H1 (cell line): ENCODE measurements around the gene TMPRSS2. TPM values are rescaled to one million over a fixed set of nuclear protein-coding genes. Genes with fewer than 3 reads are reported as not detected.

Experiments
- CTCF ChIA-PET: fragments of 300-600 bp; sonication (Branson Sonifier 250); formaldehyde crosslinking; loops from one replicate; lab custom pipeline; 2021; ENCODE audit not compliant: partially characterized antibody; lab: Charles Lee
- POLR2A ChIA-PET: fragments of 300-600 bp; sonication (Branson Sonifier 250); formaldehyde crosslinking; loops from one replicate; lab custom pipeline; 2021; ENCODE audit warnings: inconsistent platforms; ENCODE audit not compliant: partially characterized antibody; lab: Charles Lee
- DNase-seq, 2 experiments: peaks; one replicate each; pipeline versions ENCODE4 v3.0.0 to v3.0.0-alpha.2; 2010 to 2022; ENCODE audit warnings: low spot score in 2 of 2, low read depth in 1 of 2, mixed read lengths in 1 of 2
- FAIRE-seq: peaks from 2 replicates; lab custom pipeline; 2011; peaks lifted over from hg19 to GRCh38; lab: Jason Lieb, UNC
- H2AFZ ChIP-seq: 2 replicates; pipeline ENCODE4 v1.8.1; 2012; ENCODE audit warnings: low read length, inconsistent platforms
- H2AK5ac ChIP-seq: 2 replicates; pipeline ENCODE4 v1.6.1; 2013; ENCODE audit warnings: low read depth, low read length
- H2BK120ac ChIP-seq: replicated peaks from 2 replicates; pipeline ENCODE3; 2013; ENCODE audit warnings: low read depth, low read length, inconsistent platforms
- H2BK12ac ChIP-seq: 2 replicates; pipeline ENCODE4 v1.6.1; 2013; ENCODE audit warnings: low read depth, low read length
- H2BK15ac ChIP-seq: 2 replicates; pipeline ENCODE4 v1.6.1; 2013; ENCODE audit warnings: low read length
- H2BK20ac ChIP-seq: 2 replicates; pipeline ENCODE4 v1.6.1; 2013; ENCODE audit warnings: low read length
- H2BK5ac ChIP-seq: 2 replicates; pipeline ENCODE4 v1.6.1; 2013; ENCODE audit warnings: low read depth, low read length
- H3K14ac ChIP-seq: 2 replicates; pipeline ENCODE4 v1.6.1; 2013; ENCODE audit warnings: inconsistent platforms; ENCODE audit not compliant: insufficient read length
- H3K18ac ChIP-seq: 2 replicates; pipeline ENCODE4 v1.6.1; 2013; ENCODE audit warnings: low read length; ENCODE audit errors: extremely low read depth
- H3K23ac ChIP-seq: 2 replicates; pipeline ENCODE4 v1.6.1; 2013; ENCODE audit warnings: inconsistent platforms; ENCODE audit not compliant: insufficient read length
- H3K23me2 ChIP-seq: 2 replicates; pipeline ENCODE4 v1.6.1; 2013; ENCODE audit warnings: low read depth, low read length
- H3K27ac ChIP-seq: 2 replicates; pipeline ENCODE4 v1.6.1; 2011; ENCODE audit warnings: low read depth, low read length, inconsistent platforms
- H3K27me3 ChIP-seq, 4 experiments: replicated peaks in 1 of 4; 1 replicate in 1 of 4; 2 replicates in 3 of 4; pipeline versions ENCODE4 v1.6.1 to v1.8.1; 2011 to 2013; ENCODE audit warnings: low read length in 3 of 4, mild to moderate bottlenecking in 3 of 4, inconsistent platforms in 2 of 4, mixed read lengths in 2 of 4, moderate library complexity in 1 of 4; ENCODE audit not compliant: control insufficient read depth in 3 of 4, insufficient read depth in 3 of 4; ENCODE audit errors: extremely low read depth in 1 of 4
- H3K36me3 ChIP-seq, 4 experiments: 2 replicates each; pipeline versions ENCODE4 v1.6.1 to v1.8.1; 2011 to 2013; ENCODE audit warnings: mild to moderate bottlenecking in 4 of 4, low read length in 3 of 4, moderate library complexity in 2 of 4, control low read depth in 1 of 4, inconsistent platforms in 1 of 4; ENCODE audit not compliant: insufficient read depth in 4 of 4, control insufficient read depth in 2 of 4
- H3K4ac ChIP-seq: replicated peaks from 2 replicates; pipeline ENCODE3; 2013; ENCODE audit warnings: low read length, low read depth, mixed read lengths, inconsistent platforms; ENCODE audit not compliant: insufficient read length
- H3K4me1 ChIP-seq, 4 experiments: replicated peaks in 1 of 4; 1 replicate in 1 of 4; 2 replicates in 3 of 4; pipeline versions ENCODE4 v1.6.1 to v1.8.1; 2011 to 2013; ENCODE audit warnings: low read length in 3 of 4, inconsistent platforms in 2 of 4, mixed read lengths in 1 of 4; ENCODE audit not compliant: insufficient read depth in 4 of 4, control insufficient read depth in 3 of 4
- H3K4me2 ChIP-seq, 2 experiments: 2 replicates each; pipeline versions ENCODE4 v1.6.1 to v1.8.1; 2011 to 2013; ENCODE audit warnings: low read depth in 2 of 2, low read length in 2 of 2, control low read depth in 1 of 2, inconsistent platforms in 1 of 2, mild to moderate bottlenecking in 1 of 2; ENCODE audit not compliant: insufficient read depth in 1 of 2
- H3K4me3 ChIP-seq, 4 experiments: fragments of 200-600, 300-600 bp in 1 of 4; sonication (generic), shearing (Covaris generic), sonication (Bioruptor Twin) in 1 of 4; 2 replicates each; pipeline versions ENCODE4 v1.5.1 to v1.8.1; 2011 to 2016; ENCODE audit warnings: low read length in 4 of 4, low read depth in 3 of 4, control low read depth in 2 of 4, inconsistent platforms in 2 of 4, mild to moderate bottlenecking in 2 of 4, mixed read lengths in 1 of 4, moderate library complexity in 1 of 4; ENCODE audit not compliant: insufficient read depth in 2 of 4; ENCODE audit errors: extremely low read depth in 1 of 4
- H3K56ac ChIP-seq: replicated peaks from 2 replicates; pipeline ENCODE3; 2013; ENCODE audit warnings: low read depth, mild to moderate bottlenecking, mixed read lengths, low read length, inconsistent platforms; ENCODE audit not compliant: insufficient read length
- H3K79me1 ChIP-seq: 2 replicates; pipeline ENCODE4 v1.6.1; 2013; ENCODE audit warnings: low read depth, low read length, control low read depth
- H3K79me2 ChIP-seq, 2 experiments: 2 replicates each; pipeline versions ENCODE4 v1.6.1 to v1.8.1; 2012 to 2013; ENCODE audit warnings: low read length in 2 of 2, mild to moderate bottlenecking in 2 of 2, inconsistent platforms in 1 of 2; ENCODE audit not compliant: insufficient read depth in 2 of 2, control insufficient read depth in 1 of 2
- H3K9ac ChIP-seq, 4 experiments: replicated peaks in 1 of 4; 1 replicate in 1 of 4; 2 replicates in 3 of 4; pipeline versions ENCODE4 v1.6.1 to v1.8.1; 2011 to 2013; ENCODE audit warnings: low read depth in 3 of 4, low read length in 3 of 4, control low read depth in 2 of 4, mild to moderate bottlenecking in 2 of 4, moderate library complexity in 2 of 4, inconsistent platforms in 1 of 4; ENCODE audit errors: extremely low read depth in 1 of 4
- H3K9me3 ChIP-seq, 2 experiments: 2 replicates each; pipeline versions ENCODE4 v1.6.1 to v1.8.1; 2012 to 2013; ENCODE audit warnings: mild to moderate bottlenecking in 2 of 2, moderate library complexity in 2 of 2, control low read depth in 1 of 2, inconsistent platforms in 1 of 2, low read depth in 1 of 2, low read length in 1 of 2, mixed read lengths in 1 of 2; ENCODE audit not compliant: insufficient read depth in 2 of 2
- H4K20me1 ChIP-seq, 2 experiments: replicated peaks in 1 of 2; 2 replicates each; pipeline versions ENCODE3 to v1.8.1; 2011 to 2013; ENCODE audit warnings: inconsistent platforms in 2 of 2, low read length in 2 of 2, mild to moderate bottlenecking in 1 of 2; ENCODE audit not compliant: insufficient read depth in 2 of 2, control insufficient read depth in 1 of 2
- H4K5ac ChIP-seq: 2 replicates; pipeline ENCODE4 v1.6.1; 2013; ENCODE audit warnings: low read length, low read depth, mixed read lengths, inconsistent platforms; ENCODE audit not compliant: insufficient read length
- H4K8ac ChIP-seq: 2 replicates; pipeline ENCODE4 v1.8.0; 2013; ENCODE audit warnings: mild to moderate bottlenecking, moderate library complexity, low read length, inconsistent platforms; ENCODE audit not compliant: insufficient read depth; ENCODE audit errors: extremely low read depth
- H4K91ac ChIP-seq: replicated peaks from 2 replicates; pipeline ENCODE3; 2013; ENCODE audit warnings: low read length, mixed read lengths, inconsistent platforms; ENCODE audit not compliant: insufficient read length
- EGR1 ChIP-seq: IDR thresholded peaks from 2 replicates; pipeline ENCODE4 v1.6.1; 2011; ENCODE audit warnings: low read depth, low read length, borderline replicate concordance
- HDAC2 ChIP-seq, 2 experiments: fragments of 300-600 bp in 1 of 2; sonication (generic) in 1 of 2; IDR thresholded peaks; 2 replicates each; pipeline ENCODE4 v1.6.1; 2011 to 2012; ENCODE audit warnings: low read depth in 2 of 2, low read length in 2 of 2, mild to moderate bottlenecking in 2 of 2, moderate library complexity in 2 of 2, borderline replicate concordance in 1 of 2, inconsistent platforms in 1 of 2
- HDAC6 ChIP-seq: IDR thresholded peaks from one replicate; pipeline ENCODE4 v1.7.1; 2012; ENCODE audit warnings: low read depth, mild to moderate bottlenecking, inconsistent platforms, low read length, moderate library complexity
- KDM1A ChIP-seq: fragments of 200-600, 300-600 bp; sonication (generic); IDR thresholded peaks from 2 replicates; pipeline ENCODE4 v1.7.1; 2016; ENCODE audit warnings: mild to moderate bottlenecking, low read length, borderline replicate concordance
- KDM4A ChIP-seq: IDR thresholded peaks from one replicate; pipeline ENCODE4 v1.7.1; 2012; ENCODE audit warnings: low read depth, mild to moderate bottlenecking, moderate library complexity, low read length, inconsistent platforms; ENCODE audit not compliant: severe bottlenecking
- RNF2 ChIP-seq: fragments of 200-900, 300-1000 bp; sonication (generic); IDR thresholded peaks from 2 replicates; pipeline ENCODE4 v1.7.1; 2016; ENCODE audit warnings: borderline replicate concordance, low read depth, mild to moderate bottlenecking, antibody characterized with exemption, low read length; ENCODE audit not compliant: poor library complexity, severe bottlenecking; ENCODE audit errors: missing control alignments
- TAF1 ChIP-seq: IDR thresholded peaks from 2 replicates; pipeline ENCODE4 v1.6.1; 2011; ENCODE audit warnings: mild to moderate bottlenecking, low read depth, low read length
- TEAD4 ChIP-seq: IDR thresholded peaks from 2 replicates; pipeline ENCODE4 v1.6.1; 2012; ENCODE audit warnings: low read depth, low read length, inconsistent platforms, mixed read lengths
- WGBS, 2 experiments: shearing (Covaris generic) in 1 of 2; methylation state at CpG; one replicate each; pipeline versions ENCODE4 v1.1.6 to v1.1.7; 2013 to 2015; ENCODE audit warnings: low lambda C conversion rate in 2 of 2, mixed read lengths in 2 of 2, inconsistent platforms in 1 of 2, low coverage in 1 of 2, missing lambda C conversion rate in 1 of 2; ENCODE audit not compliant: insufficient replicate concordance in 2 of 2, insufficient coverage in 1 of 2, insufficient read length in 1 of 2; ENCODE audit errors: extremely low coverage in 1 of 2, missing lambda C conversion rate in 1 of 2; 5-methylcytosine and 5-hydroxymethylcytosine counted together
- polyA plus RNA-seq, 7 experiments: library from polyadenylated mRNA; depleted of rRNA in 3 of 7; stranded (reverse) in 5 of 7; unstranded in 2 of 7; fragments of >200 nt in 5 of 7; fragments of 200-250 nt in 2 of 7; gene quantifications; 1 replicate in 5 of 7; 2 replicates in 1 of 7; 4 replicates in 1 of 7; pipeline versions ENCODE4 v1.2.1 to v1.2.3, GENCODE V29; 2011 to 2013; ENCODE audit warnings: missing spikeins in 2 of 7, mixed read lengths in 2 of 7
- total RNA-seq: library from RNA; stranded (reverse); fragmentation: NEBNext Ultra II Directional; extraction: Animal tissue kit (Norgen Biotek cat#: 25700); gene quantifications from 2 replicates; pipeline ENCODE4 v1.2.1, GENCODE V29; 2021
- TF ChIP-seq, protein P1 (sequence below): IDR thresholded peaks from 2 replicates; pipeline ENCODE4 v1.6.1; 2011; ENCODE audit warnings: low read length, improper control_type of control experiment

TMPRSS2 gene
- total and polyA plus RNA-seq, 2 of the 8 experiments (the other 6 are each of a cell fraction or from before 2014, with no cell fraction given) = 9.2 to 11.0 TPM

GRCh38 chr21:41497008-41497407, 10.9 kb downstream of the TMPRSS2 start:
- no peak for DNase-seq
- no peak overlapping the region for H3K4me2 ChIP-seq
- no peaks in the 10 kb centered on the region for H3K27me3 ChIP-seq
- H3K79me2 ChIP-seq = 0 out of 4 replicates have a peak, but pooled peaks cover 0 to 4% of the 10 kb centered on the region in 2 experiments
- no peak overlapping the region for H4K91ac ChIP-seq
- no peak overlapping the region for H2BK15ac ChIP-seq
- WGBS, 2 experiments = 68% methylated on average over 6 of the region's 6 CpGs; no CpG with 5 or more reads in 1 of the 2 experiments
- H2BK20ac ChIP-seq = no peak overlapping the region
- H3K27ac ChIP-seq = no peak overlapping the region
- no peak overlapping the region for H2BK12ac ChIP-seq
- H3K4me3 ChIP-seq = no peak overlapping the region
- H4K8ac ChIP-seq = no peak overlapping the region
- H4K5ac ChIP-seq = no peak overlapping the region
- POLR2A ChIA-PET = interaction anchor here (1.3 kb wide), 1 partner anchor 19 kb away, joined by 3 read pairs; no protein-coding TSS in a partner anchor
- H3K79me1 ChIP-seq = peaks cover 2% of the 10 kb centered on the region; the same call in 1 of the 2 replicates
- no peak overlapping the region for H2BK5ac ChIP-seq
- H3K4ac ChIP-seq = no peak overlapping the region
- H3K18ac ChIP-seq = no peak overlapping the region
- H3K14ac ChIP-seq = no peak overlapping the region
- no peaks in the 10 kb centered on the region; a peak in 1 of 7 replicates for H3K4me1 ChIP-seq
- no peak overlapping the region for H2AK5ac ChIP-seq
- no peak overlapping the region for H3K23ac ChIP-seq
- CTCF ChIA-PET = interaction anchor here (0.7 kb wide), 1 partner anchor 91 kb away, joined by 3 read pairs; no protein-coding TSS in a partner anchor
- H3K23me2 ChIP-seq = no peaks in the 10 kb centered on the region
- no peak overlapping the region for H3K9ac ChIP-seq
- H3K9me3 ChIP-seq = no peaks in the 10 kb centered on the region
- H3K36me3 ChIP-seq = no peaks in the 10 kb centered on the region
- no peak overlapping the region for H2AFZ ChIP-seq
- no peak overlapping the region for H2BK120ac ChIP-seq
- H3K56ac ChIP-seq = no peak overlapping the region
- no peak for FAIRE-seq
- H4K20me1 ChIP-seq = no peaks in the 10 kb centered on the region
- TF ChIP-seq, protein P1, sequence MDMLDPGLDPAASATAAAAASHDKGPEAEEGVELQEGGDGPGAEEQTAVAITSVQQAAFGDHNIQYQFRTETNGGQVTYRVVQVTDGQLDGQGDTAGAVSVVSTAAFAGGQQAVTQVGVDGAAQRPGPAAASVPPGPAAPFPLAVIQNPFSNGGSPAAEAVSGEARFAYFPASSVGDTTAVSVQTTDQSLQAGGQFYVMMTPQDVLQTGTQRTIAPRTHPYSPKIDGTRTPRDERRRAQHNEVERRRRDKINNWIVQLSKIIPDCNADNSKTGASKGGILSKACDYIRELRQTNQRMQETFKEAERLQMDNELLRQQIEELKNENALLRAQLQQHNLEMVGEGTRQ = no peak
- TF ChIP-seq HDAC6 (no peak), HDAC2 (IDR thresholded peaks at IDR 0.05; ENCODE audit: borderline replicate concordance in 1 of 2, low read depth in 2 of 2, low read length in 2 of 2) (no peak), KDM4A (no peak), RNF2 (no peak), TAF1 (no peak), TEAD4 (no peak), KDM1A (no peak), EGR1 (no peak)
